K562 (cell line): ENCODE data around the gene KRT75. TPM values are rescaled to one million over a fixed set of nuclear protein-coding genes. Genes with fewer than 3 reads are reported as not detected.

Experiments
- ATAC-seq: fragments of 200-7000 bp; cut with Tn5 transposase; 3 replicates; pipeline ENCODE4 v1.9.1; 2020; ENCODE audit warnings: moderate library complexity
- BruUV-seq: library from RNA; stranded (reverse); fragments of 400-500 nt; replicated peaks from 2 replicates; lab custom pipeline; 2021; lab: Mats Ljungman, UMichigan
- CTCF ChIA-PET: fragments of 300-600 bp; formaldehyde crosslinking; extraction: SDS; loops from one replicate; lab custom pipeline; 2021; ENCODE audit warnings: low intra/inter-chr PET ratio; lab: Yijun Ruan, JAX
- POLR2A ChIA-PET: fragments of 300-600, 350-650 bp; sonication (Branson Sonifier 250); formaldehyde crosslinking; extraction: SDS; loops from one replicate; lab custom pipeline; 2021; ENCODE audit warnings: antibody characterized with exemption, inconsistent platforms; lab: Yijun Ruan, JAX
- DNase-seq, 4 experiments: peaks; one replicate each; pipeline versions ENCODE4 v3.0.0 to v3.0.0-alpha.2; 2011 to 2018; ENCODE audit warnings: low spot score in 3 of 4, mixed read lengths in 3 of 4; ENCODE audit errors: extremely low read depth in 1 of 4
- FAIRE-seq: peaks from 2 replicates; lab custom pipeline; 2011; peaks lifted over from hg19 to GRCh38; lab: Jason Lieb, UNC
- H2AFZ ChIP-seq: 2 replicates; pipeline ENCODE4 v1.6.0; 2011; ENCODE audit warnings: low read depth, low read length, control low read depth, inconsistent platforms
- H3K27ac ChIP-seq: fragments of 200-600 bp; 3 replicates; pipeline ENCODE4 v1.8.0; 2011; ENCODE audit warnings: low read depth, mild to moderate bottlenecking, control low read depth, inconsistent platforms, low read length, moderate library complexity, mixed read lengths; ENCODE audit errors: extremely low read depth
- H3K27me3 ChIP-seq, 2 experiments: fragments of 300-600 bp in 1 of 2; 2 replicates in 1 of 2; 3 replicates in 1 of 2; pipeline versions ENCODE4 v1.6.0 to v1.8.0; 2011; ENCODE audit warnings: inconsistent platforms in 2 of 2, low read length in 2 of 2, mild to moderate bottlenecking in 1 of 2, mixed read lengths in 1 of 2, moderate library complexity in 1 of 2; ENCODE audit not compliant: control insufficient read depth in 2 of 2, insufficient read depth in 2 of 2
- H3K36me3 ChIP-seq: fragments of 300-600 bp; 3 replicates; pipeline ENCODE4 v1.8.0; 2011; ENCODE audit warnings: mild to moderate bottlenecking, low read length, inconsistent platforms; ENCODE audit not compliant: control insufficient read depth, insufficient read depth
- H3K4me1 ChIP-seq, 2 experiments: fragments of 200-600 bp in 1 of 2; replicated peaks in 1 of 2; 2 replicates in 1 of 2; 3 replicates in 1 of 2; pipeline versions ENCODE4 v1.5.1 to v1.8.0; 2011; ENCODE audit warnings: inconsistent platforms in 2 of 2, low read length in 2 of 2, mild to moderate bottlenecking in 1 of 2, mixed read lengths in 1 of 2, moderate library complexity in 1 of 2; ENCODE audit not compliant: control insufficient read depth in 2 of 2, insufficient read depth in 2 of 2
- H3K4me2 ChIP-seq: 2 replicates; pipeline ENCODE4 v1.6.1; 2011; ENCODE audit warnings: low read length, control low read depth, inconsistent platforms, mixed read lengths; ENCODE audit not compliant: insufficient read depth
- H3K4me3 ChIP-seq: fragments of 200-600 bp; sonication (generic), shearing (Covaris generic); 2 replicates; pipeline ENCODE4 v1.5.1; 2016; ENCODE audit warnings: control low read depth, inconsistent platforms
- H3K79me2 ChIP-seq: fragments of 200-600 bp; 3 replicates; pipeline ENCODE4 v1.8.0; 2011; ENCODE audit warnings: low read length, inconsistent platforms; ENCODE audit not compliant: control insufficient read depth, insufficient read depth
- H3K9ac ChIP-seq, 2 experiments: 2 replicates each; pipeline versions ENCODE4 v1.6.0 to v1.6.1; 2011; ENCODE audit warnings: low read depth in 2 of 2, low read length in 2 of 2, control low read depth in 1 of 2, inconsistent platforms in 1 of 2, mild to moderate bottlenecking in 1 of 2, mixed read lengths in 1 of 2; ENCODE audit not compliant: insufficient read depth in 1 of 2
- H3K9me1 ChIP-seq: one replicate; pipeline ENCODE4 v1.6.0; 2011; ENCODE audit warnings: inconsistent platforms, mild to moderate bottlenecking, low read length, moderate library complexity; ENCODE audit not compliant: control insufficient read depth, insufficient read depth
- H3K9me3 ChIP-seq: replicated peaks from 2 replicates; pipeline ENCODE4 v1.5.1; 2011; ENCODE audit warnings: low read depth, low read length, inconsistent platforms; ENCODE audit not compliant: control insufficient read depth, insufficient read depth
- H4K20me1 ChIP-seq: replicated peaks from 2 replicates; pipeline ENCODE4 v1.6.1; 2011; ENCODE audit warnings: low read length, inconsistent platforms, mixed read lengths; ENCODE audit not compliant: control insufficient read depth, insufficient read depth
- ATF1 ChIP-seq, 2 experiments: fragments of 450-650 bp in 1 of 2; IDR thresholded peaks; 2 replicates each; pipeline ENCODE4 v1.6.1; 2016; ENCODE audit warnings: missing compliant biosample characterization in 1 of 2, missing genetic modification characterization in 1 of 2
- DACH1 ChIP-seq: fragments of 450-650 bp; IDR thresholded peaks from 2 replicates; pipeline ENCODE4 v1.6.1; 2018; ENCODE audit not compliant: partially characterized antibody
- DIDO1 ChIP-seq: fragments of 450-650 bp; IDR thresholded peaks from 2 replicates; pipeline ENCODE4 v1.6.1; 2016; ENCODE audit warnings: low read depth, missing biosample characterization, missing genetic modification characterization
- EP300 ChIP-seq: IDR thresholded peaks from 2 replicates; pipeline ENCODE4 v1.6.1; 2012; ENCODE audit warnings: low read length, improper control_type of control experiment
- GATAD2B ChIP-seq: fragments of 450-650 bp; IDR thresholded peaks from 2 replicates; pipeline ENCODE4 v1.6.1; 2017; ENCODE audit warnings: mild to moderate bottlenecking, borderline replicate concordance
- KDM5B ChIP-seq: fragments of 200-600 bp; sonication (generic); IDR thresholded peaks from 2 replicates; pipeline ENCODE4 v1.6.1; 2012; ENCODE audit warnings: low read depth, mild to moderate bottlenecking, moderate library complexity, low read length, control low read depth, inconsistent platforms; ENCODE audit not compliant: insufficient replicate concordance
- MTA2 ChIP-seq: fragments of 450-650 bp; IDR thresholded peaks from 2 replicates; pipeline ENCODE4 v1.6.1; 2016; ENCODE audit warnings: low read depth
- NCOA6 ChIP-seq: fragments of 450-650 bp; IDR thresholded peaks from 2 replicates; pipeline ENCODE4 v1.6.1; 2017; ENCODE audit warnings: mild to moderate bottlenecking
- NR2C1 ChIP-seq, 2 experiments: fragments of 450-650 bp; IDR thresholded peaks; 2 replicates each; pipeline ENCODE4 v1.6.1; 2017; ENCODE audit warnings: mild to moderate bottlenecking in 2 of 2, antibody characterized with exemption in 1 of 2, inconsistent platforms in 1 of 2, missing compliant biosample characterization in 1 of 2, missing genetic modification characterization in 1 of 2
- RAD51 ChIP-seq: fragments of 450-650 bp; IDR thresholded peaks from 2 replicates; pipeline ENCODE4 v1.7.1; 2016; ENCODE audit warnings: low read depth, mild to moderate bottlenecking, borderline replicate concordance
- RBM17 ChIP-seq: fragments of 200-400 bp; formaldehyde crosslinking; IDR thresholded peaks from 2 replicates; pipeline ENCODE4 v1.6.1; 2017; ENCODE audit warnings: low read depth, mild to moderate bottlenecking, low read length, borderline replicate concordance
- SMAD2 ChIP-seq: fragments of 150-350 bp; IDR thresholded peaks from 2 replicates; pipeline ENCODE4 v1.6.1; 2014; ENCODE audit warnings: low read depth, mild to moderate bottlenecking, low read length
- SRSF9 ChIP-seq: fragments of 200-400 bp; formaldehyde crosslinking; IDR thresholded peaks from 2 replicates; pipeline ENCODE4 v1.6.1; 2017; ENCODE audit warnings: low read depth, low read length, borderline replicate concordance
- TOE1 ChIP-seq, 2 experiments: fragments of 450-650 bp in 1 of 2; sonication (generic) in 1 of 2; formaldehyde crosslinking in 1 of 2; IDR thresholded peaks; 2 replicates each; pipeline versions ENCODE4 v1.7.1 to v1.8.0; 2016 to 2022; ENCODE audit warnings: borderline replicate concordance in 2 of 2, mild to moderate bottlenecking in 2 of 2, antibody characterized with exemption in 1 of 2, inconsistent platforms in 1 of 2, low read depth in 1 of 2, missing genetic modification reagents in 1 of 2, moderate library complexity in 1 of 2
- ZNF197 ChIP-seq: fragments of 200-800 bp; sonication (Bioruptor generic); IDR thresholded peaks from 2 replicates; pipeline ENCODE4 v1.6.1; 2016; ENCODE audit warnings: low read depth, missing genetic modification characterization, missing compliant biosample characterization
- ZNF239 ChIP-seq: fragments of 250-450 bp; sonication (Bioruptor Pico); IDR thresholded peaks from 2 replicates; pipeline ENCODE4 v1.4.0; 2020; ENCODE audit warnings: mild to moderate bottlenecking
- ZNF507 ChIP-seq: conservative IDR thresholded peaks from 2 replicates; pipeline ENCODE4 v1.6.1; 2017; ENCODE audit warnings: missing genetic modification characterization, missing compliant biosample characterization
- ZNF589 ChIP-seq: fragments of 200-800 bp; sonication (Bioruptor generic); IDR thresholded peaks from 2 replicates; pipeline ENCODE4 v1.6.1; 2016; ENCODE audit warnings: low read depth, missing genetic modification characterization, missing compliant biosample characterization
- ZNF668 ChIP-seq: fragments of 250-450 bp; sonication (Bioruptor Pico); IDR thresholded peaks from 2 replicates; pipeline ENCODE4 v1.8.0; 2022; ENCODE audit warnings: mild to moderate bottlenecking, inconsistent platforms
- WGBS: fragments of 100-300 bp; shearing (Covaris generic); methylation state at CpG from one replicate; pipeline ENCODE4 v1.1.6; 2016; ENCODE audit warnings: low coverage, mixed read lengths; ENCODE audit not compliant: insufficient coverage; ENCODE audit errors: missing lambda C conversion rate; 5-methylcytosine and 5-hydroxymethylcytosine counted together
- in situ Hi-C: fragments of 300-500 bp; cut with MboI; formaldehyde crosslinking; loops from 4 replicates; pipeline ENCODE4 v1.15.0; 2018; ENCODE audit warnings: inconsistent platforms, mixed read lengths
- intact Hi-C: fragments of 100-400 bp; cut with micrococcal nuclease; formaldehyde crosslinking; loops from 2 replicates; pipeline ENCODE4 v1.14.2; 2022
- polyA plus RNA-seq, 8 experiments: library from polyadenylated mRNA; depleted of rRNA in 4 of 8; stranded (reverse) in 5 of 8; unstranded in 3 of 8; fragments of >200 nt; fragmentation: Nextera tagmentation in 2 of 8; fragmentation: Illumina TruSeq in 1 of 8; extraction: Ambion mirVana in 2 of 8; extraction: Trizol in 1 of 8; gene quantifications; 2 replicates each; pipeline versions ENCODE4 v1.2.1 to v1.2.3, GENCODE V29; 2011 to 2014; ENCODE audit warnings: inconsistent platforms in 1 of 8, missing spikeins in 1 of 8
- total RNA-seq, 7 experiments: library from RNA; depleted of rRNA in 6 of 7; stranded (reverse); fragments of >200 nt in 6 of 7; fragmentation: Illumina TruSeq in 2 of 7; extraction: Trizol in 2 of 7; gene quantifications; 2 replicates each; pipeline versions ENCODE4 v1.2.1 to v1.2.3, GENCODE V29; 2011 to 2021; ENCODE audit warnings: low replicate concordance in 1 of 7
- TF ChIP-seq, protein P1 (sequence below), 3 experiments: fragments of 200-800 bp in 1 of 3; sonication (Bioruptor generic) in 1 of 3; sonication (generic) in 1 of 3; formaldehyde crosslinking in 1 of 3; IDR thresholded peaks; 2 replicates each; pipeline versions ENCODE4 v1.6.1 to v1.8.0; 2016 to 2022; ENCODE audit warnings: mild to moderate bottlenecking in 2 of 3, missing compliant biosample characterization in 2 of 3, missing genetic modification characterization in 2 of 3, missing genetic modification reagents in 1 of 3

KRT75 gene
- total and polyA plus RNA-seq, 9 of the 15 experiments (the other 6 are each of a cell fraction or from before 2014, with no cell fraction given), result not detected

DNA sequence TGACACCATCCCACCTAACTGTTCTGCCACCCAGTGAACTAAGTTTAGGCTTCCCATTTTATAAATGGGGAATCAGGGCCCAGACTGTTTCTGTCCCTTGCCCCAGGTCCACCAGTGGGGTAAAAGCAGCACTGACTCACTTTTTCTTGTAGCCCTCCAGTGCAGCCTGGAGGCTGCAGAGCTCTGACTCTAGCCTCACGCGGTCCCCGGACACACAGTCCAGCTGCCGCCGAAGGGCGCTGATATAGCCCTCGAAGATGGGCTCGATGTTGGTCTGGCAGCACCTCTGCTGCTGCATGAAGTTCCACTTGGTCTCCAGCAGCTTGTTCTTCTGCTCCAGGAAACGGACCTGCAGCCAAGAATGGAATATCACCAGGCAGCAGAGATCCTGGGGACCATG lies 30.6 kb downstream of the KRT75 start (continued):
- TF ChIP-seq ZNF507 (tag) (no peak), ZNF239 (no peak), SRSF9 (no peak), GATAD2B (no peak), ZNF197 (CRISPR knock-in tag) (no peak), NCOA6 (no peak), RBM17 (no peak), ZNF668 (CRISPR knock-in tag) (no peak), SMAD2 (no peak)
- TF ChIP-seq, all 486 proteins: peak for 0

DNA sequence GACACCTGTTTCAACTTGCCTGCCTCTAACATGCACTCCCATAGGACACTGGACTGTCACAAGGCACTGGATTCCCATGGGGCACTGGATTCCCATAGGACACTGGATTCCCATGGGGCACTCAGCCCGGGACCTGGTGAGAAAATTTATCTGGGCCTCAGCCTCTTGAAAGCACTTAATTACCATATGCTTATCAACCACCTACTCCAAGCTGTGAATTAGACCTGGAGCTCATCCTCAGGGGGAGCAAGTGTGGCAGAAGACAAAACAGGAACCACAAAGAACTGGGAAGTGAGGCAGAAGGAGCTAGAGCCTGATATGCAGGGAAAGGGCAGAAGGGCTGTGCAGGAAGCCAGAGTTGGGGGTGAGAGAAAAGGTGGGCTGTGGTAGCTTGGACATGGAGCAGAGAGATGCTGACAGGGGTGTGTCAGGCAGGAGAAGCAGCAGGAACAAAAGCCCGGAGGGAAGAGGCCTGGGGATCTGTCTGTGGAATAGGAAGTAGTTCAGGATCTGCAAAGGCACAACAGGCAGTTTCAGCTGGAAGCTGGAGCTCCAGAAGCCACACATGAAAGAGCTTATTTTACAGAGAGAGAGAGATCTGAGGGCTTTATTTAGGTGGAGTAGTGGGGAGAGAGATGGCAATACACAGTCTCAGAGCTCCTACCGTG lies 31.2 kb downstream of the KRT75 start:
- Histone ChIP-seq H3K4me2 (no peak overlapping the region), H3K27me3 (peaks cover 0 to 77% of the 10 kb centered on the region in 2 experiments; a peak in 4 of 5 replicates), H3K9me1 (no peaks in the 10 kb centered on the region), H2AFZ (no peak overlapping the region), H3K79me2 (no peaks in the 10 kb centered on the region), H3K36me3 (no peaks in the 10 kb centered on the region), H3K9me3 (no peaks in the 10 kb centered on the region), H3K9ac (no peak overlapping the region), H4K20me1 (no peaks in the 10 kb centered on the region), H3K27ac (no peak overlapping the region), H3K4me3 (no peak overlapping the region), H3K4me1 (no peaks in the 10 kb centered on the region)
- in situ Hi-C loops, result no loop called here
- intact Hi-C loops, result no loop called here
- ATAC-seq, result no peak
- 0% methylated on average over 3 of the region's 3 CpGs for WGBS
- no peak for DNase-seq
- BruUV-seq, result no TSS peak
- no peak for FAIRE-seq
- ChIA-PET CTCF (no interaction called here), POLR2A (interaction anchor here (0.9 kb wide), 1 partner anchor 549 kb away, joined by 3 read pairs; no protein-coding TSS in a partner anchor)
- TF ChIP-seq ATF1 (CRISPR knock-in tag; IDR thresholded peaks at IDR 0.05) (no peak), ATF1 (tag; IDR thresholded peaks at IDR 0.05) (no peak), NR2C1 (IDR thresholded peaks at IDR 0.05) (no peak), NR2C1 (tag; IDR thresholded peaks at IDR 0.05) (no peak), KDM5B (no peak), EP300 (no peak), TOE1 (IDR thresholded peaks at IDR 0.05; ENCODE audit: borderline replicate concordance) (no peak), TOE1 (CRISPR knock-in tag; IDR thresholded peaks at IDR 0.05; ENCODE audit: borderline replicate concordance, low read depth) (no peak), DACH1 (no peak), MTA2 (no peak), RAD51 (no peak), DIDO1 (no peak), ZNF589 (CRISPR knock-in tag) (no peak)
- TF ChIP-seq, protein P1, sequence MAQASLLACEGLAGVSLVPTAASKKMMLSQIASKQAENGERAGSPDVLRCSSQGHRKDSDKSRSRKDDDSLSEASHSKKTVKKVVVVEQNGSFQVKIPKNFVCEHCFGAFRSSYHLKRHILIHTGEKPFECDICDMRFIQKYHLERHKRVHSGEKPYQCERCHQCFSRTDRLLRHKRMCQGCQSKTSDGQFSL (CRISPR knock-in tag; IDR thresholded peaks at IDR 0.05), result no peak
- TF ChIP-seq, protein P1 (tag; IDR thresholded peaks at IDR 0.05), result no peak
